ENCODE data around the gene RNF115.

Gene RNF115

GRCh38 chr1:145759721-145760120 is 64.2 kb downstream of the RNF115 start:
- TF ChIP-seq, protein P1, sequence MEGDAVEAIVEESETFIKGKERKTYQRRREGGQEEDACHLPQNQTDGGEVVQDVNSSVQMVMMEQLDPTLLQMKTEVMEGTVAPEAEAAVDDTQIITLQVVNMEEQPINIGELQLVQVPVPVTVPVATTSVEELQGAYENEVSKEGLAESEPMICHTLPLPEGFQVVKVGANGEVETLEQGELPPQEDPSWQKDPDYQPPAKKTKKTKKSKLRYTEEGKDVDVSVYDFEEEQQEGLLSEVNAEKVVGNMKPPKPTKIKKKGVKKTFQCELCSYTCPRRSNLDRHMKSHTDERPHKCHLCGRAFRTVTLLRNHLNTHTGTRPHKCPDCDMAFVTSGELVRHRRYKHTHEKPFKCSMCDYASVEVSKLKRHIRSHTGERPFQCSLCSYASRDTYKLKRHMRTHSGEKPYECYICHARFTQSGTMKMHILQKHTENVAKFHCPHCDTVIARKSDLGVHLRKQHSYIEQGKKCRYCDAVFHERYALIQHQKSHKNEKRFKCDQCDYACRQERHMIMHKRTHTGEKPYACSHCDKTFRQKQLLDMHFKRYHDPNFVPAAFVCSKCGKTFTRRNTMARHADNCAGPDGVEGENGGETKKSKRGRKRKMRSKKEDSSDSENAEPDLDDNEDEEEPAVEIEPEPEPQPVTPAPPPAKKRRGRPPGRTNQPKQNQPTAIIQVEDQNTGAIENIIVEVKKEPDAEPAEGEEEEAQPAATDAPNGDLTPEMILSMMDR (IDR thresholded peaks at IDR 0.05; ENCODE audit: extremely low read depth, insufficient read depth, missing control alignments) = no peak
- DNase-seq (ENCODE audit: low spot score) = no peak
- in situ Hi-C loops (cut with MboI; ENCODE audit: low pct_unique_long_range_greater_than_20kb, low sequenced_read_pairs, unreplicated experiment) = no loop called here

- TF ChIP-seq, protein P1 (IDR thresholded peaks at IDR 0.05; ENCODE audit: extremely low read depth, insufficient read depth, missing control alignments) = no peak
- in situ Hi-C loops (cut with MboI; ENCODE audit: low pct_unique_long_range_greater_than_20kb, low sequenced_read_pairs, unreplicated experiment) = no loop called here
- DNase-seq (ENCODE audit: low spot score) = no peak
These were observed 65.3 kb downstream of the RNF115 start for GRCh38 chr1:145758575-145758974.

- no peak for DNase-seq (ENCODE audit: low spot score)
- TF ChIP-seq, protein P1 (IDR thresholded peaks at IDR 0.05; ENCODE audit: extremely low read depth, insufficient read depth, missing control alignments) = no peak
- in situ Hi-C loops (cut with MboI; ENCODE audit: low pct_unique_long_range_greater_than_20kb, low sequenced_read_pairs, unreplicated experiment) = no loop called here
These were observed 65.8 kb downstream of the RNF115 start for GRCh38 chr1:145758116-145758515.

DNA sequence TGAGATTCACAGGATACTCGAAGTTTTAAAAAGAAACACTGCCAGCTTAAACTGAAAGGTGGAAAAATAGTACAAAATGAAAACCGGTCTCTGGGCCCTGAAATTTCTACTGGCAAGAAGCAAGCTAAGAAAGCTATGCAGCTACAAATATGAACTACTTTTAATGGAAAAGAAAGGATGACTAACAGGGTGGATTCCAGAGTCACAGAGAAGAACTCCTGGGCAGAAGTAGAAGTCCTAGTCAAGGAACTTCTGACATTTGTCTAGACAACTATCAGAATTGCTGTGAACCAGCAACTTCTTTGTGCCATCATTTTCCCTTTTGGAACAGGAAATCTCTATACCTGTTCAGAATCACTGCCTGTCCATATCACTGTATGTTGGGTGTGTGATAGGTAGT is 66.5 kb downstream of the RNF115 start:
- in situ Hi-C loops (cut with MboI; ENCODE audit: low pct_unique_long_range_greater_than_20kb, low sequenced_read_pairs, unreplicated experiment) = no loop called here
- TF ChIP-seq, protein P1 (IDR thresholded peaks at IDR 0.05; ENCODE audit: extremely low read depth, insufficient read depth, missing control alignments) = no peak
- DNase-seq (ENCODE audit: low spot score) = no peak

DNA sequence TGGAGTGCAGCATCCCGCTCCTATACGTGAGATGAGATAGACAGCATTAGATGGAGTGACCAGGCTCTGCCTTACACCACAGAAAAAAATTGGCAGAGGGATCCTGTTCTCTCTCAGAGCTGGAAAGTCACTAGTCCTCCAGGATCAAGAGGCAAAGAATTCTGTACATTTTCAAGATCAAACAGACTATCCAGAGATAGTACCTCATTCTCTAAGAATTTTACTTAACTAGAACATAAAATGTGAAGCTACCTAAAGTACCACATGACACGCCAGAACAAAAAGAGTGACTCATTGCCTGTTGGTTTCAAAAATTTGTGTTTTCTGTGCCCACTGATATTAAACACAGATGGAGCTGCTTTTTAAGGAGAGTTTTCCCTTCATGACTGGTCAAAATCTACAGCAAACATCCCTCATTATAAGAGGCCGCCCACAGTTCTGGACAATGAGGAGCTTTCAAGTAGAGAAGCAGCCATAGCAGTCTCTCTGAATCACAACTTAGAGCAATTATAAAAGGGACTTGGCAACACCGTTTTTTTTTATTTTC is 72.3 kb downstream of the RNF115 start:
- TF ChIP-seq, protein P1 (IDR thresholded peaks at IDR 0.05; ENCODE audit: extremely low read depth, insufficient read depth, missing control alignments) = no peak
- no peak for DNase-seq (ENCODE audit: low spot score)
- in situ Hi-C loops (cut with MboI; ENCODE audit: low pct_unique_long_range_greater_than_20kb, low sequenced_read_pairs, unreplicated experiment) = no loop called here

- in situ Hi-C loops (cut with MboI; ENCODE audit: low pct_unique_long_range_greater_than_20kb, low sequenced_read_pairs, unreplicated experiment) = no loop called here
- no peak for DNase-seq (ENCODE audit: low spot score)
- TF ChIP-seq, protein P1 (IDR thresholded peaks at IDR 0.05; ENCODE audit: extremely low read depth, insufficient read depth, missing control alignments) = no peak
These were observed 73.5 kb downstream of the RNF115 start for GRCh38 chr1:145750426-145750825.
